K562 (cell line): ENCODE data around the gene FASTKD2. TPM values are rescaled to one million over a fixed set of nuclear protein-coding genes. Genes with fewer than 3 reads are reported as not detected.

Experiments
- ATAC-seq: fragments of 200-7000 bp; cut with Tn5 transposase; 3 replicates; pipeline ENCODE4 v1.9.1; 2020; ENCODE audit warnings: moderate library complexity
- BruUV-seq: library from RNA; stranded (reverse); fragments of 400-500 nt; replicated peaks from 2 replicates; lab custom pipeline; 2021; lab: Mats Ljungman, UMichigan
- CTCF ChIA-PET: fragments of 300-600 bp; formaldehyde crosslinking; extraction: SDS; loops from one replicate; lab custom pipeline; 2021; ENCODE audit warnings: low intra/inter-chr PET ratio; lab: Yijun Ruan, JAX
- POLR2A ChIA-PET: fragments of 300-600, 350-650 bp; sonication (Branson Sonifier 250); formaldehyde crosslinking; extraction: SDS; loops from one replicate; lab custom pipeline; 2021; ENCODE audit warnings: antibody characterized with exemption, inconsistent platforms; lab: Yijun Ruan, JAX
- DNase-seq, 4 experiments: peaks; one replicate each; pipeline versions ENCODE4 v3.0.0 to v3.0.0-alpha.2; 2011 to 2018; ENCODE audit warnings: low spot score in 3 of 4, mixed read lengths in 3 of 4; ENCODE audit errors: extremely low read depth in 1 of 4
- FAIRE-seq: peaks from 2 replicates; lab custom pipeline; 2011; peaks lifted over from hg19 to GRCh38; lab: Jason Lieb, UNC
- H2AFZ ChIP-seq: 2 replicates; pipeline ENCODE4 v1.6.0; 2011; ENCODE audit warnings: low read depth, low read length, control low read depth, inconsistent platforms
- H3K27ac ChIP-seq: fragments of 200-600 bp; 3 replicates; pipeline ENCODE4 v1.8.0; 2011; ENCODE audit warnings: low read depth, mild to moderate bottlenecking, control low read depth, inconsistent platforms, low read length, moderate library complexity, mixed read lengths; ENCODE audit errors: extremely low read depth
- H3K27me3 ChIP-seq, 2 experiments: fragments of 300-600 bp in 1 of 2; 2 replicates in 1 of 2; 3 replicates in 1 of 2; pipeline versions ENCODE4 v1.6.0 to v1.8.0; 2011; ENCODE audit warnings: inconsistent platforms in 2 of 2, low read length in 2 of 2, mild to moderate bottlenecking in 1 of 2, mixed read lengths in 1 of 2, moderate library complexity in 1 of 2; ENCODE audit not compliant: control insufficient read depth in 2 of 2, insufficient read depth in 2 of 2
- H3K36me3 ChIP-seq: fragments of 300-600 bp; 3 replicates; pipeline ENCODE4 v1.8.0; 2011; ENCODE audit warnings: mild to moderate bottlenecking, low read length, inconsistent platforms; ENCODE audit not compliant: control insufficient read depth, insufficient read depth
- H3K4me1 ChIP-seq, 2 experiments: fragments of 200-600 bp in 1 of 2; replicated peaks in 1 of 2; 2 replicates in 1 of 2; 3 replicates in 1 of 2; pipeline versions ENCODE4 v1.5.1 to v1.8.0; 2011; ENCODE audit warnings: inconsistent platforms in 2 of 2, low read length in 2 of 2, mild to moderate bottlenecking in 1 of 2, mixed read lengths in 1 of 2, moderate library complexity in 1 of 2; ENCODE audit not compliant: control insufficient read depth in 2 of 2, insufficient read depth in 2 of 2
- H3K4me2 ChIP-seq: 2 replicates; pipeline ENCODE4 v1.6.1; 2011; ENCODE audit warnings: low read length, control low read depth, inconsistent platforms, mixed read lengths; ENCODE audit not compliant: insufficient read depth
- H3K4me3 ChIP-seq: fragments of 200-600 bp; sonication (generic), shearing (Covaris generic); 2 replicates; pipeline ENCODE4 v1.5.1; 2016; ENCODE audit warnings: control low read depth, inconsistent platforms
- H3K79me2 ChIP-seq: fragments of 200-600 bp; 3 replicates; pipeline ENCODE4 v1.8.0; 2011; ENCODE audit warnings: low read length, inconsistent platforms; ENCODE audit not compliant: control insufficient read depth, insufficient read depth
- H3K9ac ChIP-seq, 2 experiments: 2 replicates each; pipeline versions ENCODE4 v1.6.0 to v1.6.1; 2011; ENCODE audit warnings: low read depth in 2 of 2, low read length in 2 of 2, control low read depth in 1 of 2, inconsistent platforms in 1 of 2, mild to moderate bottlenecking in 1 of 2, mixed read lengths in 1 of 2; ENCODE audit not compliant: insufficient read depth in 1 of 2
- H3K9me1 ChIP-seq: one replicate; pipeline ENCODE4 v1.6.0; 2011; ENCODE audit warnings: inconsistent platforms, mild to moderate bottlenecking, low read length, moderate library complexity; ENCODE audit not compliant: control insufficient read depth, insufficient read depth
- H3K9me3 ChIP-seq: replicated peaks from 2 replicates; pipeline ENCODE4 v1.5.1; 2011; ENCODE audit warnings: low read depth, low read length, inconsistent platforms; ENCODE audit not compliant: control insufficient read depth, insufficient read depth
- H4K20me1 ChIP-seq: replicated peaks from 2 replicates; pipeline ENCODE4 v1.6.1; 2011; ENCODE audit warnings: low read length, inconsistent platforms, mixed read lengths; ENCODE audit not compliant: control insufficient read depth, insufficient read depth
- CBX2 ChIP-seq: fragments of 200-600 bp; sonication (generic); IDR thresholded peaks from one replicate; pipeline ENCODE4 v1.6.1; 2012; ENCODE audit warnings: mild to moderate bottlenecking, low read length, inconsistent platforms; ENCODE audit not compliant: insufficient read depth, poor library complexity, severe bottlenecking
- CEBPG ChIP-seq, 3 experiments: fragments of 200-800 bp in 1 of 3; sonication (Bioruptor generic) in 1 of 3; sonication (generic) in 1 of 3; formaldehyde crosslinking in 1 of 3; IDR thresholded peaks in 2 of 3; conservative IDR thresholded peaks in 1 of 3; 2 replicates each; pipeline versions ENCODE4 v1.6.1 to v1.8.0; 2016 to 2022; ENCODE audit warnings: missing compliant biosample characterization in 2 of 3, missing genetic modification characterization in 2 of 3, mild to moderate bottlenecking in 1 of 3, missing genetic modification reagents in 1 of 3
- CHD1 ChIP-seq: fragments of 200-600 bp; sonication (generic); IDR thresholded peaks from one replicate; pipeline ENCODE4 v1.6.1; 2012; ENCODE audit warnings: mild to moderate bottlenecking, moderate library complexity, low read length, inconsistent platforms
- GTF3C2 ChIP-seq: IDR thresholded peaks from 3 replicates; pipeline ENCODE4 v1.6.1; 2011; ENCODE audit warnings: borderline replicate concordance, mild to moderate bottlenecking, moderate library complexity; ENCODE audit not compliant: insufficient read length; ENCODE audit errors: extremely low read depth
- HES1 ChIP-seq: fragments of 450-650 bp; IDR thresholded peaks from 2 replicates; pipeline ENCODE4 v1.6.1; 2016; ENCODE audit warnings: low read depth, mild to moderate bottlenecking, moderate library complexity
- HNRNPH1 ChIP-seq: fragments of 200-400 bp; formaldehyde crosslinking; optimal IDR thresholded peaks from 2 replicates; pipeline ENCODE3; 2017; ENCODE audit warnings: low read depth, mild to moderate bottlenecking, low read length, moderate library complexity
- KLF10 ChIP-seq: fragments of 250-450 bp; sonication (Bioruptor Pico); IDR thresholded peaks from 2 replicates; pipeline ENCODE4 v1.6.1; 2021; ENCODE audit warnings: matching md5 sums
- MAFF ChIP-seq: IDR thresholded peaks from 2 replicates; pipeline ENCODE4 v1.6.1; 2012; ENCODE audit warnings: low read length, improper control_type of control experiment
- MLLT1 ChIP-seq, 2 experiments: fragments of 450-650 bp; IDR thresholded peaks; 2 replicates each; pipeline ENCODE4 v1.6.1; 2016
- NFRKB ChIP-seq: fragments of 450-650 bp; IDR thresholded peaks from 2 replicates; pipeline ENCODE4 v1.6.1; 2016; ENCODE audit warnings: low read depth
- PHF8 ChIP-seq: fragments of 200-600 bp; sonication (generic); IDR thresholded peaks from 2 replicates; pipeline ENCODE4 v1.6.1; 2012; ENCODE audit warnings: mixed run types, mild to moderate bottlenecking, inconsistent platforms, low read length, moderate library complexity, borderline replicate concordance
- TFAP4 ChIP-seq: sonication (generic); formaldehyde crosslinking; IDR thresholded peaks from 2 replicates; pipeline ENCODE4 v1.8.0; 2022; ENCODE audit warnings: missing genetic modification reagents, mild to moderate bottlenecking, moderate library complexity, borderline replicate concordance
- ZKSCAN3 ChIP-seq: fragments of 250-450 bp; sonication (Bioruptor Pico); IDR thresholded peaks from 2 replicates; pipeline ENCODE4 v1.4.0; 2020
- ZNF280A ChIP-seq: fragments of 450-650 bp; IDR thresholded peaks from 2 replicates; pipeline ENCODE4 v1.6.1; 2018; ENCODE audit warnings: mild to moderate bottlenecking, low read depth; ENCODE audit not compliant: partially characterized antibody
- ZNF316 ChIP-seq: fragments of 450-650 bp; IDR thresholded peaks from 2 replicates; pipeline ENCODE4 v1.6.1; 2016
- WGBS: fragments of 100-300 bp; shearing (Covaris generic); methylation state at CpG from one replicate; pipeline ENCODE4 v1.1.6; 2016; ENCODE audit warnings: low coverage, mixed read lengths; ENCODE audit not compliant: insufficient coverage; ENCODE audit errors: missing lambda C conversion rate; 5-methylcytosine and 5-hydroxymethylcytosine counted together
- in situ Hi-C: fragments of 300-500 bp; cut with MboI; formaldehyde crosslinking; loops from 4 replicates; pipeline ENCODE4 v1.15.0; 2018; ENCODE audit warnings: inconsistent platforms, mixed read lengths
- intact Hi-C: fragments of 100-400 bp; cut with micrococcal nuclease; formaldehyde crosslinking; loops from 2 replicates; pipeline ENCODE4 v1.14.2; 2022
- polyA plus RNA-seq, 8 experiments: library from polyadenylated mRNA; depleted of rRNA in 4 of 8; stranded (reverse) in 5 of 8; unstranded in 3 of 8; fragments of >200 nt; fragmentation: Nextera tagmentation in 2 of 8; fragmentation: Illumina TruSeq in 1 of 8; extraction: Ambion mirVana in 2 of 8; extraction: Trizol in 1 of 8; gene quantifications; 2 replicates each; pipeline versions ENCODE4 v1.2.1 to v1.2.3, GENCODE V29; 2011 to 2014; ENCODE audit warnings: inconsistent platforms in 1 of 8, missing spikeins in 1 of 8
- total RNA-seq, 7 experiments: library from RNA; depleted of rRNA in 6 of 7; stranded (reverse); fragments of >200 nt in 6 of 7; fragmentation: Illumina TruSeq in 2 of 7; extraction: Trizol in 2 of 7; gene quantifications; 2 replicates each; pipeline versions ENCODE4 v1.2.1 to v1.2.3, GENCODE V29; 2011 to 2021; ENCODE audit warnings: low replicate concordance in 1 of 7

Gene FASTKD2
- total and polyA plus RNA-seq, 9 of the 15 experiments (the other 6 are each of a cell fraction or from before 2014, with no cell fraction given), result 20.8 to 90.6 (median 39.1) TPM

- in situ Hi-C loops (no loop called here), intact Hi-C loops (no loop called here)
- no peaks in the 10 kb centered on the region for H3K4me1 ChIP-seq
- H3K79me2 ChIP-seq, result no peaks in the 10 kb centered on the region
- DNase-seq (no peak), ATAC-seq (no peak), FAIRE-seq (no peak)
- H3K9ac ChIP-seq, result no peak overlapping the region
- no peaks in the 10 kb centered on the region for H3K9me3 ChIP-seq
- CTCF ChIA-PET, result no interaction called here
- no peaks in the 10 kb centered on the region for H4K20me1 ChIP-seq
- H3K36me3 ChIP-seq, result no peaks in the 10 kb centered on the region
- no peak overlapping the region for H3K27ac ChIP-seq
- H2AFZ ChIP-seq, result no peak overlapping the region
- no peaks in the 10 kb centered on the region for H3K9me1 ChIP-seq
- H3K4me3 ChIP-seq, result no peak overlapping the region
- no peaks in the 10 kb centered on the region for H3K27me3 ChIP-seq
- POLR2A ChIA-PET, result no interaction called here
- no TSS peak for BruUV-seq
- H3K4me2 ChIP-seq, result no peak overlapping the region
- 0% methylated on average over 1 of the region's 1 CpG for WGBS
- TF ChIP-seq CEBPG (CRISPR knock-in tag; IDR thresholded peaks at IDR 0.05) (no peak), CEBPG (tag; conservative IDR thresholded peaks at IDR 0.05 in 1 of 2, IDR thresholded peaks at IDR 0.05 in 1 of 2) (no peak), CBX2 (no peak), PHF8 (no peak), ZNF280A (no peak), GTF3C2 (no peak), CHD1 (no peak), MLLT1 (IDR thresholded peaks at IDR 0.05) (no peak), KLF10 (CRISPR knock-in tag) (no peak), NFRKB (no peak), ZKSCAN3 (CRISPR knock-in tag) (no peak), TFAP4 (no peak), ZNF316 (peak; percentile 64), HES1 (no peak), MAFF (peak; percentile 55), HNRNPH1 (no peak)
Measured at GRCh38 chr2:206723288-206723687, 42.1 kb upstream of the FASTKD2 start.
